NCI-H2107 treated with DMSO at 0.1 percent for 48 hours (cell line): ENCODE data around the gene ACTR5.
"Not testable (repeated sequence)": the region's sequence is repeated elsewhere in the genome, so short reads cannot be mapped to it uniquely, and the experiment has no call there.

Source experiments
- DNase-seq: peaks from one replicate; lab custom pipeline; 2025; ENCODE audit not compliant: unreplicated experiment; lab: John Stamatoyannopoulos, UW

Gene ACTR5

DNA sequence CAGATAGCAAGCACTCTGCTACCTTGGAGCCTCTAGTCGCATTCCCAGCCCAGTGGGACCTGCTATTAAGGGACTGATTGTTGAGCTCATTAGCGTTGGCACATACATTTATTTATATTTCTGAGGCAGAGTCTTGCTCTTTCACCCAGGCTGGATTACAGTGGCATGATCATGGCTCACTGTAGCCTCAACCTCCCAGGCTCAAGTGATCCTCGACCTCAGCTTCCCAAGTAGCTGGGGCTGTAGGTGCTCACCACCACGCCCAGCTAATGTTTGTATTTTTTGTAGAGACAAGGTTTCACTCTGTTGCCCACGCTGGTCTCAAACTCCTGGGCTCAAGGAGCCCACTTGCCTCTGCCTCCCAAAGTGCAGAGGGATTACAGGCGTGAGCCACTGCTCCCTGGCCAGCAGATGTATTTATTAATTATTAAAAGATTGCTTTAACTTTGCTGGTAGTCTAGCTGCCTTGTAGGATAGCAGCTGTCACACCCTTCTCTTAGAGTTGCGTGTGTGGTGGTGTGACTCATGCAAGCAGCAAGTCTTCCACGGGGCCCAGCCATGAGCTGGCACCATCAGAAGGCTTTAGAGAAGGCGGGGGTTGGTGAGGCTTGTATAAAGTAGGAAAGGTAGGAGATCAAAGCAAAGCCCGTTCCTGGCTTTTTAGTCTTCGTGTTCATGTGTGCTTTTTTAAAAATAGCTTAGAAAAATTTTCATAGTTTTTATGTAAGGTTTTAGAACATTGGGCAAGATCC, 16.5 kb downstream of the ACTR5 start:
- DNase-seq, result no peak

DNA sequence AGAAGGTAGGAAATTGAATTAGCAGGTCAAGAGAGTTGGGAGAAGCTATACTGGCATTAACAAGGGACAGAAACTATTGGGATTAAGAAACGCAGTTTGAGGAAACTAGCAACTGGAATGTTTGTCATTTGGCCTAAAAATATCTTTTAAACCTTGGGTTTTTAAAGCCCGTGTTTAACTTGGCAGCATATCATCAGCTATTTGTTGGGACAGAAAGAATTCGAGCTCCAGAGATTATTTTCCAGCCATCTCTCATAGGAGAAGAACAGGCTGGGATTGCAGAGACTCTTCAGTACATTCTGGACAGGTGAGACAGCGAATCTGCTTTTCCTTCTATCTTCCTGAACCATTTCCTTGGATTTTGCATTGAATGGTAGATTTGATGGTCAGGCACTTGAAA, 17.8 kb downstream of the ACTR5 start:
- no peak for DNase-seq

- no peak for DNase-seq
Observed at GRCh38 chr20:38769376-38770295, 21.4 kb downstream of the ACTR5 start.

DNA sequence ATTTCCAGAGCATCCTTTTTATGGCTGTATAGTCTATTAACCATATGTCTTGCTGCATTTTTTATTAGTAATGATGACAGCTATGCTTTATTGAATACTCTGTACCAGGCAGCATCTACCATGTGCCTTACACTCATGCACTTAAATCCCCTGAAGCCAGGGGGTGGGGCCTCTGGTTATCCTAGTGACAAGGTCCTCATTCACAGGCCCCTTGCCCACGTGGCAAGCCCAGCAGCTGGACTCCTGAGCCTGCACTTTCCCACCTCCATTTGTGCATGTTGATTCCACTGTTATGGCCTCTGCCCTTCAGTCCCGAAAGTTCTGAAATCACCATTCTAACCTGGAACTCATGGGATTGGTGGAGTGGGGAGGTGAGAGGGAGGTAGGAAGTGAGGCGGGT, 22.3 kb downstream of the ACTR5 start:
- no peak for DNase-seq

- DNase-seq, result no peak
Observed at GRCh38 chr20:38770970-38771369, 22.7 kb downstream of the ACTR5 start.

DNA sequence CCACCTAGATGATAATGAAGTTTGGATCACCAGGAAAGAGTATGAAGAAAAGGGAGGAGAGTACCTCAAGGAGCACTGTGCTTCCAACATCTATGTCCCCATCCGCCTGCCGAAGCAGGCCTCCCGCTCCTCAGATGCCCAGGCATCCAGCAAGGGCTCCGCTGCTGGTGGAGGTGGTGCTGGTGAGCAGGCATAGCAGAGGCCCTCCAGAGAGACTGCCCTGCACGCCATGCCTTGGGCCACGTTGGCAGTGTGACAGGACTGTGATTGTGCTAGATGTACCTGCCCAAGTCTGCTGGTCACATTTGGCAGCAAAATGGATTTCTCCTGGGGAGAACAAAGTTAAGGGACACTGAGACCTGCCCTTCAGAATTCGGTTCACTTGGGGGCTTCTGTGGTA, 23.4 kb downstream of the ACTR5 start:
- DNase-seq, result no peak

DNA sequence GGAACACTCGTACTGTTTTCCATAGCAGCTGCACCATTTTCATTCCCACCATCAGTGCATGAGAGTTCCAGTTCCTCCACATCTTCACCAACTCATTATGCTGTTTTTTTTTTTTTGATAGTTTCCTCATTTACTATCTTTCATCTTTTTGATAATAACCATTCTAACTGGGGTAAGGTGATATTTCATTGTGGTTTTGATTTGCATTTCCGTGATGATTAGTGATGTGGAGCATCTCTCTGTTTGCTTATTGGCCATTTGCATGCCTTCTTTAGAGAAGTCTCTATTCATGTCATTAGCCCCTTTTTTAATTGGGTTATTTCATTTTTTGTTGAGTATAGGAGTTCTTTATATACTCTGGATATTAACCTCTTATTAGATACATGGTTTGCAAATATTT, 25.9 kb downstream of the ACTR5 start:
- DNase-seq, result no peak

GRCh38 chr20:38776363-38776762, 28.1 kb downstream of the ACTR5 start:
- DNase-seq, result no peak

GRCh38 chr20:38779247-38780097, 31.2 kb downstream of the ACTR5 start:
- DNase-seq, result no peak

- DNase-seq, result no peak
Observed at GRCh38 chr20:38782275-38782674, 34.0 kb downstream of the ACTR5 start.

DNA sequence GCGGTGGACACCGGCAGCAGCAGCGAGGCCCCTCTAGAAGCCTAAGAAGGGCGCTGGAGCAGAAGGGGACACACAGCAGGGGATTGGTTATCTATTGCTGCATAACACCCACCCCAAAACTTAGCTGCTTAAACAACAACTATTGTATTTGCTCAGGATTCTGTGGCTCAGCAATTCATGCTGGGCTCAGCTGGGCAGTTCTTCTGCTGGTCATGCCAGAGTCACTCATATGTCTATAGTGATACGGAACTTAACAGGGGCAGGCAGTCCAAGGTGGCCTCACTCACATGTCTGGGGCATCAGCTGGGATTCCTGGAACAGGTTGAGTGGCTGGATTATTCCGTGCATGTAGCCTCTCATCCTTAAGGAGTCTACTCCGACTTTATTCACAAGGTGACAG, 39.6 kb downstream of the ACTR5 start:
- no peak for DNase-seq

DNA sequence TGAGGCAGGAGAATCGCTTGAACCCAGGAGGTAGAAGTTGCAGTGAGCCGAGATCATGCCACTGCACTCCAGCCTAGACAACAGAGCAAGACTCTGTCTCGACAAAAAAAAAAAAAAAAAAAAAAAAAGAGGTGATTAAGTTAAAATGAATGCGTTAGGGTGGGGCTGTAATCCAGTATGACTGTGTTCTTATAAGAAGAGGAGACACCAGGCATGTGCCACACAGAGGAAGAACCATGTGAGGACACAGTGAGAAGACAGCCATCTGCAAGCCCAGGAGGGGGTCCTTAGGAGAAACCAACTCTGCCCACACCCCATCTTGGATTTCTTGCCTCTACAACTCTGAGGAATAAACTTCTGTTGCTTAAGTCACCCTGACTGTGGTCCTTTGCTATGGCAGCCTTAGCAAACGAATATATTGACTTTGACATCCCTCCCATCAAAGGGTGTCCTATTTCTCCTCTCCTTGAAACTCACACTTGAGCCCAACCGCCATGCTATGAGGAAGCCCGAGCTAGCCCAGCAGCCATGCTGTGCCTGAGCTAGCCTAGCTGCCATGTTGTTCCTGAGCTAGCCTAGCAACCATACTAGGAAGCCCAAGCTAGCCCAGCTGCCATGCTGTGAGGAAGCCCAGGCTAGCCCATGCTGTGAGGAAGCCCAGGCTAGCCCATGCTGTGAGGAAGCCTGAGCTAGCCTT, 41.4 kb downstream of the ACTR5 start:
- DNase-seq, result no peak

GRCh38 chr20:38790200-38791053, 42.2 kb downstream of the ACTR5 start:
- peak; percentile 18 for DNase-seq

DNA sequence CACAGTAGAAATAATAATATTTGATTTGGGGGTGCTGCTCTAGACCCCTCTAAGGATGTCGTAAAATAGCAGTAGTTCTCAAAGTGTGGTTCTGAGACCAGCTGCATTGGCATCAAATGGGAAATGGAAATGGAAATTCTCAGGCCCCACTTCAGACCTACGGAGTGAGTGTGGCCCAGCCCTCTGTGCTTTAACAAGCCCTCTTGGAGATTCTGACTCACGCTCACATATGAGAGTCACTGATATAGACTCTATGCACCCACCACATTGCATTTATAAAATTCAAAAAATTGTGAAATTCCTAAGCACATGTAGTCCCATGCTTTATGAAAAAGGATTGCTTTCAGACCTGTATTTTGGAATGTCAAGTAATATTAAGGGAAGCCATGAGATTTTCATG, 43.0 kb downstream of the ACTR5 start:
- DNase-seq, result no peak

DNA sequence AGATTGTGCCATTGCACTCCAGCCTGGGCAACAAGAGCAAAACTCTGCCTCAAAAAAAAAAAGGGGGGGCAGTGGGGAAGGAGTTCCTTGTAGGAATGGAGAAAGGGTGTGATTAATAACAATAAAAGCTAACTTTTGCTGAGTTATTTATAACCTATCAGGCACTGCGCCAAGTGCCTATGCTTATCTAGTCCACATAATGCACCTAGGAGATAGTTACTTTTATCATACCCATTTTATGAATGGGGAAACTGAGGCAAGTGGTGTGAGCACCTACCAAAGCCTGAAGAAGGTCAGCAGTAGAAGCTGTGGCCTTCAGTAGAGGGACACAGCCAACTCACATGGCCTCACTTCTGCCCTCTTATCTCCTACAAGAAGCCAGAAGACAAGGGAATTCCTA, 43.7 kb downstream of the ACTR5 start:
- DNase-seq, result no peak

DNA sequence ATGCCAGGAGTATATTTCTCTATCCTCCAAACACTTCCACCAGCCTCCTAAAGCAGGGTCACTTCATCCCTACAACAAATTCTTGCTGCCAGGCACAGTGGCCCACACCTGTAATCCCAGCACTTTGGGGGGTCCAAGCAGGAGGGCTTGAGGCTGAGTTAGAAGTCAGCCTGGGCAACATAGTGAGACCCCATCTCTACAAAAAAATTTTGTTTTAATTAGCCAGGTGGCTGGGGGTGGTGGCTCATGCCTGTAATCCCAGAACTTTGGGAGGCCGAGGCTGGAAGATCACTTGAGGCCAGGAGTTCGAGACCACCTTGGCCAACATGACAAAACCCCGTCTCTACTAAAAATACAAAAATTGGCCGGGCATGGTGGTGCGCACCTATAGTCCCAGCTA, 45.8 kb downstream of the ACTR5 start:
- DNase-seq, result not testable (repeated sequence)

- no peak for DNase-seq
Observed at GRCh38 chr20:38798266-38798665, 50.0 kb downstream of the ACTR5 start.

- DNase-seq, result no peak
Observed at GRCh38 chr20:38799203-38799602, 50.9 kb downstream of the ACTR5 start.

DNA sequence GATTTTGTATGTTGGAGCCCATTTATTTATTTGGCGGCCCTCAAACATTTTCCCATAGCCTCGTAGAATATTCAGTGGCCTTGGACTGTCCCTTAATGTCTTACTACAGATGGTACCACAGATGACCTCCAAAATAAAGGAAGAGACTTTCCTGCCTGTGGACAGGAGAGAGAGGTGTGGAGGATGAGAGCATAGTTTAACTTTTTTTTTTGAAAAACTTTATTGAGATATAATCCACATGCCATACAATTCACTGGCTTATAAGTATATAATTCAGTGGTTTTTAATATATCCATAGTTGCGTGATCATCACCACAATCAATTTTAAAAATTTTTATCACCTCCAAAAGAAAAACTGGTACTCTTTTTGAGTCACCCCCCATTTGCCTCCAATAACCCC, 52.6 kb downstream of the ACTR5 start:
- no peak for DNase-seq

DNA sequence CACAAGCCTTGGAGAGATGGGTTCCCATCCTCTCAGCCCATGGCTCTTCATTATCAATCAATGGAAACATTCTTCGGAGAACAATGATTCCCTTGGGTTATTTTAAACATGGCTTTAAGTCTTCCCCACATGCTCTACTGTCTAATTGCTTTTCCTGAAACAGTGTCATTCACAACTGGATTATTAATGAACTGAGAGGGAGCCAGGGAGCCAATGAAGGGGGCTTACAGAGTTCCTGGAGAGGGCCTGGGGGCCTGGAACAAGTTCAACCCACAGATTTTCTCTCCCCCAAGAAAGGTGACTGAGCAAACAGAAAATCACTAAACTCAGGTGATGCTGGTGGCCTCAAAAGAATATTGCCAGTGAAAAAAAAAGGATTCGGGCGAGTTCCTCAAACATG, 56.0 kb downstream of the ACTR5 start:
- no peak for DNase-seq
